ENCODE results near the gene APMAP.

DNA sequence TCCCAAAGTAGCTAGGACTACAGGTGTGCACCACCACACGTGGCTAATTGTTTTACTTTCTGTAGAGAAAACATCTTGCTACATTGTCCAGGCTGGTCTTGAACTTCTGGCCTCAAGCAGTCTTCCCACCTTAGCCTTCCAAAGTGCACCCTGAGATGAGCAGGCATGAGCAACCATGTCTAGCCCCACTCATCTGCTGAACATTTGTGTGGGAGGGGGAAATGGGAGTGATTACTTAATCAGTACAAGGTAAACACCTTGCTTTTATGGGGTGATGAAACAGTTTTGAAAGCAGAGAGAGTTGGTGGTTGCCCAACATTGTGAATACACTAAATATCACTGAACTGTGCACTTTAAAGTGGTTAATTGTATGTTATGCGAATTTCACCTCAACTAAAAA lies 5.3 kb downstream of the APMAP start:
- no peak for TF ChIP-seq ZNF274 (IDR thresholded peaks at IDR 0.05; ENCODE audit: low read length)
- no peak for TF ChIP-seq ZNF274 (tag by site-specific recombination; IDR thresholded peaks at IDR 0.05; ENCODE audit: borderline replicate concordance)
- TF ChIP-seq YY1 (tag by site-specific recombination; IDR thresholded peaks at IDR 0.05) = no peak
- TF ChIP-seq MZF1 (tag by site-specific recombination; IDR thresholded peaks at IDR 0.05; ENCODE audit: borderline replicate concordance) = no peak
- TF ChIP-seq, protein P1, sequence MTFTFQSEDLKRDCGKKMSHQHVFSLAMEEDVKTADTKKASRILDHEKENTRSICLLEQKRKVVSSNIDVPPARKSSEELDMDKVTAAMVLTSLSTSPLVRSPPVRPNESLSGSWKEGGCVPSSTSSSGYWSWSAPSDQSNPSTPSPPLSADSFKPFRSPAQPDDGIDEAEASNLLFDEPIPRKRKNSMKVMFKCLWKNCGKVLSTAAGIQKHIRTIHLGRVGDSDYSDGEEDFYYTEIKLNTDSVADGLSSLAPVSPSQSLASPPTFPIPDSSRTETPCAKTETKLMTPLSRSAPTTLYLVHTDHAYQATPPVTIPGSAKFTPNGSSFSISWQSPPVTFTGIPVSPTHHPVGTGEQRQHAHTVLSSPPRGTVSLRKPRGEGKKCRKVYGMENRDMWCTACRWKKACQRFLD (tag by site-specific recombination; IDR thresholded peaks at IDR 0.05) = no peak
- TF ChIP-seq, protein P2, sequence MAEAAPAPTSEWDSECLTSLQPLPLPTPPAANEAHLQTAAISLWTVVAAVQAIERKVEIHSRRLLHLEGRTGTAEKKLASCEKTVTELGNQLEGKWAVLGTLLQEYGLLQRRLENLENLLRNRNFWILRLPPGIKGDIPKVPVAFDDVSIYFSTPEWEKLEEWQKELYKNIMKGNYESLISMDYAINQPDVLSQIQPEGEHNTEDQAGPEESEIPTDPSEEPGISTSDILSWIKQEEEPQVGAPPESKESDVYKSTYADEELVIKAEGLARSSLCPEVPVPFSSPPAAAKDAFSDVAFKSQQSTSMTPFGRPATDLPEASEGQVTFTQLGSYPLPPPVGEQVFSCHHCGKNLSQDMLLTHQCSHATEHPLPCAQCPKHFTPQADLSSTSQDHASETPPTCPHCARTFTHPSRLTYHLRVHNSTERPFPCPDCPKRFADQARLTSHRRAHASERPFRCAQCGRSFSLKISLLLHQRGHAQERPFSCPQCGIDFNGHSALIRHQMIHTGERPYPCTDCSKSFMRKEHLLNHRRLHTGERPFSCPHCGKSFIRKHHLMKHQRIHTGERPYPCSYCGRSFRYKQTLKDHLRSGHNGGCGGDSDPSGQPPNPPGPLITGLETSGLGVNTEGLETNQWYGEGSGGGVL (tag by site-specific recombination; IDR thresholded peaks at IDR 0.05) = no peak
- no peak for TF ChIP-seq TCF7L2 (IDR thresholded peaks at IDR 0.05; ENCODE audit: borderline replicate concordance, low read depth, low read length)
- no peak for TF ChIP-seq ZNF133 (tag by site-specific recombination; IDR thresholded peaks at IDR 0.05)
- TF ChIP-seq ZNF391 (tag by site-specific recombination; IDR thresholded peaks at IDR 0.05; ENCODE audit: borderline replicate concordance, low read depth) = no peak
- no peak for TF ChIP-seq ZNF138 (tag by site-specific recombination; IDR thresholded peaks at IDR 0.05; ENCODE audit: borderline replicate concordance)
- TF ChIP-seq ZNF571 (tag by site-specific recombination; IDR thresholded peaks at IDR 0.05) = no peak
- no peak for TF ChIP-seq ZNF292 (tag by site-specific recombination; IDR thresholded peaks at IDR 0.05; ENCODE audit: borderline replicate concordance, low read depth)

Data from HEK293 (cell line).